GM12878 (cell line): ENCODE measurements around the gene DNAJC3. TPM values are rescaled to one million over a fixed set of nuclear protein-coding genes. Genes with fewer than 3 reads are reported as not detected.

Experiments
- ATAC-seq: fragments of 200-7000 bp; cut with Tn5 transposase; 3 replicates; pipeline ENCODE4 v1.9.1; 2020; ENCODE audit warnings: mild to moderate bottlenecking, moderate library complexity
- BruUV-seq: library from RNA; stranded (reverse); fragments of 400-500 nt; replicated peaks from 2 replicates; lab custom pipeline; 2021; lab: Mats Ljungman, UMichigan
- CTCF ChIA-PET: fragments of 300-600 bp; sonication (Branson Sonifier 250); formaldehyde crosslinking; extraction: SDS; loops from one replicate; lab custom pipeline; 2021; ENCODE audit warnings: inconsistent platforms; lab: Yijun Ruan, JAX
- POLR2A ChIA-PET: fragments of 350-600 bp; formaldehyde crosslinking; extraction: SDS; loops from one replicate; lab custom pipeline; 2021; ENCODE audit warnings: inconsistent platforms; lab: Charles Lee
- RAD21 ChIA-PET: fragments of 300-600 bp; sonication (Branson Sonifier 250); formaldehyde crosslinking; loops from one replicate; lab custom pipeline; 2023; ENCODE audit warnings: antibody characterized with exemption; ENCODE audit not compliant: unreplicated experiment; lab: Charles Lee
- SMC1A ChIA-PET: fragments of 300-600 bp; sonication (Branson Sonifier 250); formaldehyde crosslinking; loops from one replicate; lab custom pipeline; 2023; ENCODE audit not compliant: unreplicated experiment, uncharacterized antibody; lab: Charles Lee
- DNase-seq: peaks from one replicate; pipeline ENCODE4 v3.0.0-alpha.2; 2011; ENCODE audit warnings: low read depth, low spot score
- FAIRE-seq: peaks from 3 replicates; lab custom pipeline; 2011; peaks lifted over from hg19 to GRCh38; lab: Jason Lieb, UNC
- H2AFZ ChIP-seq: 2 replicates; pipeline ENCODE4 v1.6.0; 2011; ENCODE audit warnings: low read depth, low read length, control low read depth; ENCODE audit not compliant: control insufficient read depth
- H3K27ac ChIP-seq: 2 replicates; pipeline ENCODE4 v1.5.1; 2011; ENCODE audit warnings: control low read depth; ENCODE audit not compliant: control insufficient read depth, insufficient read depth
- H3K27me3 ChIP-seq, 2 experiments: replicated peaks in 1 of 2; 2 replicates each; pipeline versions ENCODE4 v1.6.0 to v1.6.1; 2011; ENCODE audit warnings: low read length in 1 of 2; ENCODE audit not compliant: control insufficient read depth in 2 of 2, insufficient read depth in 2 of 2
- H3K36me3 ChIP-seq, 2 experiments: 2 replicates each; pipeline ENCODE4 v1.5.1; 2011; ENCODE audit warnings: low read length in 1 of 2; ENCODE audit not compliant: control insufficient read depth in 2 of 2, insufficient read depth in 2 of 2
- H3K4me1 ChIP-seq: 2 replicates; pipeline ENCODE4 v1.6.1; 2011; ENCODE audit warnings: mild to moderate bottlenecking, low read length, moderate library complexity, mixed read lengths; ENCODE audit not compliant: control insufficient read depth, insufficient read depth
- H3K4me2 ChIP-seq: 2 replicates; pipeline ENCODE4 v1.6.0; 2011; ENCODE audit warnings: control low read depth; ENCODE audit not compliant: control insufficient read depth, insufficient read depth
- H3K4me3 ChIP-seq: fragments of 200-600 bp; sonication (generic); 2 replicates; pipeline ENCODE4 v1.5.1; 2016
- H3K79me2 ChIP-seq: 2 replicates; pipeline ENCODE4 v1.6.0; 2011; ENCODE audit warnings: low read length; ENCODE audit not compliant: control insufficient read depth, insufficient read depth
- H3K9ac ChIP-seq: 2 replicates; pipeline ENCODE4 v1.8.0; 2011; ENCODE audit warnings: low read length, control low read depth, mixed read lengths; ENCODE audit not compliant: control insufficient read depth, insufficient read depth
- H3K9me3 ChIP-seq: replicated peaks from 3 replicates; pipeline ENCODE4 v1.5.1; 2011; ENCODE audit warnings: mild to moderate bottlenecking, low read length; ENCODE audit not compliant: control insufficient read depth, insufficient read depth
- H4K20me1 ChIP-seq: 2 replicates; pipeline ENCODE4 v1.6.0; 2011; ENCODE audit not compliant: control insufficient read depth, insufficient read depth
- GABPA ChIP-seq: IDR thresholded peaks from 2 replicates; pipeline ENCODE4 v1.6.1; 2014; ENCODE audit warnings: antibody characterized with exemption, low read depth, mild to moderate bottlenecking, inconsistent platforms
- HDAC6 ChIP-seq: fragments of 200-600 bp; sonication (generic); IDR thresholded peaks from one replicate; pipeline ENCODE4 v1.8.0; 2017; ENCODE audit warnings: antibody characterized with exemption; ENCODE audit not compliant: unreplicated experiment
- KAT2A ChIP-seq: conservative IDR thresholded peaks from 2 replicates; pipeline ENCODE4 v1.6.1; 2011; ENCODE audit warnings: low read depth, low read length; ENCODE audit not compliant: control insufficient read depth
- NFIC ChIP-seq: IDR thresholded peaks from 2 replicates; pipeline ENCODE4 v1.6.1; 2012; ENCODE audit warnings: low read depth, mild to moderate bottlenecking, inconsistent platforms, low read length, moderate library complexity
- POLR2A ChIP-seq: IDR thresholded peaks from 2 replicates; pipeline ENCODE4 v1.6.1; 2011; ENCODE audit warnings: low read depth, mild to moderate bottlenecking, low read length
- RB1 ChIP-seq: fragments of 450-650 bp; formaldehyde crosslinking; IDR thresholded peaks from 2 replicates; pipeline ENCODE4 v1.6.1; 2017; ENCODE audit warnings: mild to moderate bottlenecking, borderline replicate concordance
- RBBP5 ChIP-seq: fragments of 200-600 bp; sonication (generic); conservative IDR thresholded peaks from 2 replicates; pipeline ENCODE4 v1.6.1; 2016
- RFX5 ChIP-seq: IDR thresholded peaks from 2 replicates; pipeline ENCODE4 v1.6.1; 2011; ENCODE audit warnings: low read depth, low read length, improper control_type of control experiment
- SIX5 ChIP-seq: IDR thresholded peaks from 2 replicates; pipeline ENCODE4 v1.6.1; 2011; ENCODE audit warnings: mild to moderate bottlenecking, low read depth, low read length, moderate library complexity; ENCODE audit not compliant: severe bottlenecking
- STAT3 ChIP-seq: IDR thresholded peaks from 2 replicates; pipeline ENCODE4 v1.6.1; 2011; ENCODE audit warnings: low read depth, low read length, improper control_type of control experiment
- WGBS: methylation state at CpG from one replicate; pipeline ENCODE4 v1.1.6; 2016; ENCODE audit warnings: low lambda C conversion rate; ENCODE audit not compliant: insufficient replicate concordance, insufficient coverage; ENCODE audit errors: missing lambda C conversion rate; 5-methylcytosine and 5-hydroxymethylcytosine counted together
- in situ Hi-C: fragments of 300-500 bp; cut with MboI; formaldehyde crosslinking; loops from 9 replicates; pipeline ENCODE4 v1.14.3; 2018; ENCODE audit warnings: mixed read lengths
- intact Hi-C: fragments of 100-400 bp; cut with micrococcal nuclease; formaldehyde crosslinking; loops from one replicate; pipeline ENCODE4 v1.14.2; 2022; ENCODE audit not compliant: unreplicated experiment
- polyA plus RNA-seq, 11 experiments: library from polyadenylated mRNA; depleted of rRNA in 4 of 11; unstranded in 6 of 11; stranded (reverse) in 5 of 11; fragments of >200 nt; fragmentation: Nextera tagmentation in 4 of 11; fragmentation: Illumina TruSeq in 1 of 11; extraction: Ambion mirVana in 4 of 11; extraction: Trizol in 1 of 11; gene quantifications; 1 replicate in 1 of 11; 2 replicates in 10 of 11; pipeline versions ENCODE4 v1.2.1 to v1.2.3, GENCODE V29; 2011 to 2016; ENCODE audit warnings: inconsistent platforms in 2 of 11, missing spikeins in 2 of 11, low read depth in 1 of 11
- total RNA-seq, 4 experiments: library from RNA; depleted of rRNA in 3 of 4; stranded (reverse); fragments of >200 nt in 3 of 4; fragmentation: Illumina TruSeq in 1 of 4; extraction: Trizol in 1 of 4; gene quantifications; 2 replicates each; pipeline versions ENCODE4 v1.2.1 to v1.2.3, GENCODE V29; 2013 to 2021
- TF ChIP-seq, protein P1 (sequence below): fragments of 450-650 bp; conservative IDR thresholded peaks from 2 replicates; pipeline ENCODE4 v1.6.1; 2017; ENCODE audit warnings: mild to moderate bottlenecking, moderate library complexity
- TF ChIP-seq, protein P2 (sequence below): fragments of 450-650 bp; IDR thresholded peaks from 2 replicates; pipeline ENCODE4 v1.6.1; 2016; ENCODE audit warnings: mild to moderate bottlenecking
- TF ChIP-seq, protein P3 (sequence below): fragments of 450-650 bp; IDR thresholded peaks from 2 replicates; pipeline ENCODE4 v1.6.1; 2017; ENCODE audit warnings: mild to moderate bottlenecking
- TF ChIP-seq, protein P4 (sequence below): fragments of 450-650 bp; IDR thresholded peaks from 2 replicates; pipeline ENCODE4 v1.6.1; 2017; ENCODE audit warnings: borderline replicate concordance

The DNAJC3 gene
- total and polyA plus RNA-seq, 10 of the 15 experiments (the other 5 are each of a cell fraction or from before 2014, with no cell fraction given), result 9.3 to 37.4 (median 19.0) TPM

DNA sequence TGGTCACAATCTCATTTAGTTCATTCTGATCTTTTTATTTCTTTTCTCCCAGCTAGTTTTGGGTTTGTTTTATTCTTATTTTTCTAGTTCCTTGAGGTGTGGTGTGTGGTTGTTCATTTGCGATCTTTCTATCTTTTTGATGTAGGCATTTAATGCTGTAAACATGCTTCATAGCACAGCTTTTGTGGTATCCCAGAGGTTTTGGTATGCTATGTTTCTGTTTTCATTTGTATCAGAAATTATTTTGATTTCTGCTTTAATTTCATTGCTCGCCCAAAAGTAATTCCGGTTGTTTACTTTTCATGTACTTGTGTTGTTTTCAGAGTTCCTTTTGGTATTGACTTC is 12.6 kb downstream of the DNAJC3 start:
- Histone ChIP-seq H3K36me3 (no peaks in the 10 kb centered on the region; a peak in 1 of 4 replicates), H3K4me3 (no peak overlapping the region; the same call in 1 of the 2 replicates), H3K27me3 (no peaks in the 10 kb centered on the region), H3K9me3 (peaks cover 13% of the 10 kb centered on the region), H3K9ac (no peak overlapping the region), H3K27ac (no peak overlapping the region), H3K4me2 (no peak overlapping the region)
- ChIA-PET POLR2A (no interaction called here), RAD21 (interaction anchor here (0.6 kb wide), 1 partner anchor 399 kb away, joined by 3 read pairs; no protein-coding TSS in a partner anchor)
- no TSS peak for BruUV-seq
- FAIRE-seq, result no peak
- peak; percentile 24 for ATAC-seq
- WGBS, result 44% methylated on average over 3 of the region's 3 CpGs
- TF ChIP-seq, protein P1, sequence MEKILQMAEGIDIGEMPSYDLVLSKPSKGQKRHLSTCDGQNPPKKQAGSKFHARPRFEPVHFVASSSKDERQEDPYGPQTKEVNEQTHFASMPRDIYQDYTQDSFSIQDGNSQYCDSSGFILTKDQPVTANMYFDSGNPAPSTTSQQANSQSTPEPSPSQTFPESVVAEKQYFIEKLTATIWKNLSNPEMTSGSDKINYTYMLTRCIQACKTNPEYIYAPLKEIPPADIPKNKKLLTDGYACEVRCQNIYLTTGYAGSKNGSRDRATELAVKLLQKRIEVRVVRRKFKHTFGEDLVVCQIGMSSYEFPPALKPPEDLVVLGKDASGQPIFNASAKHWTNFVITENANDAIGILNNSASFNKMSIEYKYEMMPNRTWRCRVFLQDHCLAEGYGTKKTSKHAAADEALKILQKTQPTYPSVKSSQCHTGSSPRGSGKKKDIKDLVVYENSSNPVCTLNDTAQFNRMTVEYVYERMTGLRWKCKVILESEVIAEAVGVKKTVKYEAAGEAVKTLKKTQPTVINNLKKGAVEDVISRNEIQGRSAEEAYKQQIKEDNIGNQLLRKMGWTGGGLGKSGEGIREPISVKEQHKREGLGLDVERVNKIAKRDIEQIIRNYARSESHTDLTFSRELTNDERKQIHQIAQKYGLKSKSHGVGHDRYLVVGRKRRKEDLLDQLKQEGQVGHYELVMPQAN, result no peak
- TF ChIP-seq GABPA (no peak), POLR2A (no peak), RFX5 (no peak), SIX5 (no peak), NFIC (no peak), STAT3 (no peak), RBBP5 (no peak), KAT2A (no peak), HDAC6 (no peak), RB1 (no peak)
- TF ChIP-seq, protein P2, sequence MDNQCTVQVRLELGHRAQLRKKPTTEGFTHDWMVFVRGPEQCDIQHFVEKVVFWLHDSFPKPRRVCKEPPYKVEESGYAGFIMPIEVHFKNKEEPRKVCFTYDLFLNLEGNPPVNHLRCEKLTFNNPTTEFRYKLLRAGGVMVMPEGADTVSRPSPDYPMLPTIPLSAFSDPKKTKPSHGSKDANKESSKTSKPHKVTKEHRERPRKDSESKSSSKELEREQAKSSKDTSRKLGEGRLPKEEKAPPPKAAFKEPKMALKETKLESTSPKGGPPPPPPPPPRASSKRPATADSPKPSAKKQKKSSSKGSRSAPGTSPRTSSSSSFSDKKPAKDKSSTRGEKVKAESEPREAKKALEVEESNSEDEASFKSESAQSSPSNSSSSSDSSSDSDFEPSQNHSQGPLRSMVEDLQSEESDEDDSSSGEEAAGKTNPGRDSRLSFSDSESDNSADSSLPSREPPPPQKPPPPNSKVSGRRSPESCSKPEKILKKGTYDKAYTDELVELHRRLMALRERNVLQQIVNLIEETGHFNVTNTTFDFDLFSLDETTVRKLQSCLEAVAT, result no peak
- TF ChIP-seq, protein P3, sequence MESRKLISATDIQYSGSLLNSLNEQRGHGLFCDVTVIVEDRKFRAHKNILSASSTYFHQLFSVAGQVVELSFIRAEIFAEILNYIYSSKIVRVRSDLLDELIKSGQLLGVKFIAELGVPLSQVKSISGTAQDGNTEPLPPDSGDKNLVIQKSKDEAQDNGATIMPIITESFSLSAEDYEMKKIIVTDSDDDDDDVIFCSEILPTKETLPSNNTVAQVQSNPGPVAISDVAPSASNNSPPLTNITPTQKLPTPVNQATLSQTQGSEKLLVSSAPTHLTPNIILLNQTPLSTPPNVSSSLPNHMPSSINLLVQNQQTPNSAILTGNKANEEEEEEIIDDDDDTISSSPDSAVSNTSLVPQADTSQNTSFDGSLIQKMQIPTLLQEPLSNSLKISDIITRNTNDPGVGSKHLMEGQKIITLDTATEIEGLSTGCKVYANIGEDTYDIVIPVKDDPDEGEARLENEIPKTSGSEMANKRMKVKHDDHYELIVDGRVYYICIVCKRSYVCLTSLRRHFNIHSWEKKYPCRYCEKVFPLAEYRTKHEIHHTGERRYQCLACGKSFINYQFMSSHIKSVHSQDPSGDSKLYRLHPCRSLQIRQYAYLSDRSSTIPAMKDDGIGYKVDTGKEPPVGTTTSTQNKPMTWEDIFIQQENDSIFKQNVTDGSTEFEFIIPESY, result no peak
- TF ChIP-seq, protein P4, sequence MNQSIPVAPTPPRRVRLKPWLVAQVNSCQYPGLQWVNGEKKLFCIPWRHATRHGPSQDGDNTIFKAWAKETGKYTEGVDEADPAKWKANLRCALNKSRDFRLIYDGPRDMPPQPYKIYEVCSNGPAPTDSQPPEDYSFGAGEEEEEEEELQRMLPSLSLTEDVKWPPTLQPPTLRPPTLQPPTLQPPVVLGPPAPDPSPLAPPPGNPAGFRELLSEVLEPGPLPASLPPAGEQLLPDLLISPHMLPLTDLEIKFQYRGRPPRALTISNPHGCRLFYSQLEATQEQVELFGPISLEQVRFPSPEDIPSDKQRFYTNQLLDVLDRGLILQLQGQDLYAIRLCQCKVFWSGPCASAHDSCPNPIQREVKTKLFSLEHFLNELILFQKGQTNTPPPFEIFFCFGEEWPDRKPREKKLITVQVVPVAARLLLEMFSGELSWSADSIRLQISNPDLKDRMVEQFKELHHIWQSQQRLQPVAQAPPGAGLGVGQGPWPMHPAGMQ, result no peak
- TF ChIP-seq, all 136 proteins: peak for 0
- ChIA-PET CTCF (no interaction called here), SMC1A (no interaction called here)
- Histone ChIP-seq H2AFZ (no peak overlapping the region), H4K20me1 (no peaks in the 10 kb centered on the region), H3K79me2 (peaks cover 55% of the 10 kb centered on the region), H3K4me1 (peaks cover 4% of the 10 kb centered on the region; the same call in 1 of the 2 replicates)
- no peak for DNase-seq
- in situ Hi-C loops (loop anchor here (25.0 kb wide), 1 partner anchor 1748 kb away; the partner anchor contains the start of gene RAP2A), intact Hi-C loops (no loop called here)
